Measurements from ENCODE around the gene MKI67. TPM values are rescaled to one million over a fixed set of nuclear protein-coding genes. Genes with fewer than 3 reads are reported as not detected.

The MKI67 gene
- total RNA-seq, 4 donors from 2014 or later = 5.6 to 13.0 (median 8.9) TPM

DNA sequence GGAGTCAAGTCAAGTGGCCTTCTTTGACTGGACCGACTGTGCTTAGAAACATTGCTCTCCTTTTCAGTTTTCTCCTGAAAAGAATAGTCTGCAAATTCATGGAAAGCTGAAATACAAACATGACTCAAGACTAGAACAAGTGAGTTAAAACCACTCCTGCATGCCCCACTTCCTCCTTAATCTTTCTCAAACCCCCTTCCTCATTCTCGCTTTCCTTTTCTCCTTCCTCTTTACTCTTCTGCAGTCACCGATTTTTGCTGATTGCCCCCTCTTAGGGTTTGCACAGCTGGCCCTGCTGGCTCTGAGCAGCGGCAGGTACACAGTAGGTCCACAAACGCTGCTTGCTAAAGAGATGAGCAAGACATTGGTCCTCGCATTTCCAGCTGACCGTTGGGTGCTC lies 34.8 kb upstream of the MKI67 start:
- H3K4me1 ChIP-seq = no peaks in the 10 kb centered on the region
- peak in 1 of 2 donors; percentile 21 for DNase-seq (ENCODE audit: low spot score in 2 of 2)
- TF ChIP-seq, protein P1, sequence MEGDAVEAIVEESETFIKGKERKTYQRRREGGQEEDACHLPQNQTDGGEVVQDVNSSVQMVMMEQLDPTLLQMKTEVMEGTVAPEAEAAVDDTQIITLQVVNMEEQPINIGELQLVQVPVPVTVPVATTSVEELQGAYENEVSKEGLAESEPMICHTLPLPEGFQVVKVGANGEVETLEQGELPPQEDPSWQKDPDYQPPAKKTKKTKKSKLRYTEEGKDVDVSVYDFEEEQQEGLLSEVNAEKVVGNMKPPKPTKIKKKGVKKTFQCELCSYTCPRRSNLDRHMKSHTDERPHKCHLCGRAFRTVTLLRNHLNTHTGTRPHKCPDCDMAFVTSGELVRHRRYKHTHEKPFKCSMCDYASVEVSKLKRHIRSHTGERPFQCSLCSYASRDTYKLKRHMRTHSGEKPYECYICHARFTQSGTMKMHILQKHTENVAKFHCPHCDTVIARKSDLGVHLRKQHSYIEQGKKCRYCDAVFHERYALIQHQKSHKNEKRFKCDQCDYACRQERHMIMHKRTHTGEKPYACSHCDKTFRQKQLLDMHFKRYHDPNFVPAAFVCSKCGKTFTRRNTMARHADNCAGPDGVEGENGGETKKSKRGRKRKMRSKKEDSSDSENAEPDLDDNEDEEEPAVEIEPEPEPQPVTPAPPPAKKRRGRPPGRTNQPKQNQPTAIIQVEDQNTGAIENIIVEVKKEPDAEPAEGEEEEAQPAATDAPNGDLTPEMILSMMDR (IDR thresholded peaks at IDR 0.05) = no peak
- TF ChIP-seq POLR2AphosphoS5 (IDR thresholded peaks at IDR 0.05) (no peak), EP300 (IDR thresholded peaks at IDR 0.05) (no peak), POLR2A (IDR thresholded peaks at IDR 0.05) (no peak)
- no peaks in the 10 kb centered on the region for H3K36me3 ChIP-seq
- no peak overlapping the region for H3K27ac ChIP-seq
- no peak overlapping the region for H3K4me3 ChIP-seq
- no peaks in the 10 kb centered on the region for H3K9me3 ChIP-seq
- 78% methylated on average over 7 of the region's 7 CpGs for WGBS
- peaks cover 30% of the 10 kb centered on the region for H3K27me3 ChIP-seq

DNA sequence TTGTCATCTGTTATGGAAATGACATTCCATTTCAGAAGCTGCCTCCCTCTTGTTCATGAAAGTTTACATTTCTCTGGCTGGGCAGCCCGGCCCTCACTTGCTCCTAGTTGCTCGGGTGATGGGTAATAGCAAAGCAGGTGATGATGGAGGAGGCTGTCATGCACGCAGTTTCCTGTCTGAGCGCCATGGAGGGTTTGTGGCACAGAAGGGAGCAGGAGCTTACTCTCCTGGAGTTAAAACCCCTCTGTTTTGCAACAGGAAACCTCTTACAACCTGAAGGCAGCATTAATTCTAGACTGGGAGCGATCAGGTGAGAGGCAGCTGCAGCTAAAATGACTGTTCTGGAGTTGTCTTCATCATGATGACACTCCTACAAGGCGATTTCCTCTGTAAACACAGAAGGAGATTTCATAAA lies 34.1 kb upstream of the MKI67 start:
- no peak overlapping the region for H3K4me3 ChIP-seq
- no peaks in the 10 kb centered on the region for H3K4me1 ChIP-seq
- H3K9me3 ChIP-seq = no peaks in the 10 kb centered on the region
- peak in 1 of 2 donors; percentile 43 for DNase-seq (ENCODE audit: low spot score in 2 of 2)
- WGBS = 38% methylated on average over 5 of the region's 6 CpGs
- H3K27ac ChIP-seq = no peak overlapping the region
- TF ChIP-seq POLR2A (IDR thresholded peaks at IDR 0.05) (no peak), EP300 (IDR thresholded peaks at IDR 0.05) (no peak), POLR2AphosphoS5 (IDR thresholded peaks at IDR 0.05) (no peak)
- TF ChIP-seq, protein P1 (IDR thresholded peaks at IDR 0.05) = no peak
- peaks cover 35% of the 10 kb centered on the region for H3K27me3 ChIP-seq
- H3K36me3 ChIP-seq = no peaks in the 10 kb centered on the region

DNA sequence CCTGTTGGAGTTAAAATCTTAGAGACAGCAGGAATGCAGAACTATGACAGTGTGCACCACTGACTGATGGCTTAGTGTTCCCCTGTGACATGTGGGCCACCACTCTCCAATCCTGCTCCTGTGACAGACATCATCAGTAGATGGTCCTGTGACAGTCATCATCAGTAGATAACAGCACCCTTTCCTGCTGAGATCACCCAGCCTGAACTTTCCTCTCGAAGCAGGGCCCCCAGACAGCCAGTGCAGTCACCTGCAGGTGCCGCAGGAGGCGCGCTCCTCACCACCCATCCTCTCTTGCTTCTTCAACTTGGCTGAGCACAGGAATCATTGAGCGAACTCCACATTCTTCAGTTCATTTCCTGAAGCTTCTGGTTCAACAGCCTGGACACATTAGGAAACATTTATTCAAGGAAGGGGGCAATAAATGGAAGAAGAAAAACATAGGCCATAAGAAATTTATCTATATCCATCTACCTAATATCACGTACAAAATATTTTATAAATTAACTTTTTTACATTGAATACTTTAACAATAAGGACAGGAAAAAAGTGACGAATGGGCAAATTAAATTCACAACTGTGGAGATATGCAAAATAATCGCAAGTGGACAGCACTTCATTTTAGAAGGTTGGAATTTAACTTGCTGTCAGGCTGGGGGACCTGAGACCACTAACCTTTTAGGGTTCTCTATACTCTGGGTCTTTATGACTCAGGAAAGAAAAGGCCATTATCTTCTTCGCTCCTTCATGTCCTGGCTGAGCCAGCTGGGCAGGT lies 32.0 kb upstream of the MKI67 start:
- Histone ChIP-seq H3K27me3 (peaks cover 40% of the 10 kb centered on the region), H3K9me3 (no peaks in the 10 kb centered on the region), H3K36me3 (no peaks in the 10 kb centered on the region), H3K27ac (no peak overlapping the region), H3K4me1 (no peaks in the 10 kb centered on the region), H3K4me3 (no peak overlapping the region)
- TF ChIP-seq POLR2AphosphoS5 (IDR thresholded peaks at IDR 0.05) (no peak), POLR2A (IDR thresholded peaks at IDR 0.05) (no peak), EP300 (IDR thresholded peaks at IDR 0.05) (no peak)
- TF ChIP-seq, protein P1 (IDR thresholded peaks at IDR 0.05) = no peak
- WGBS = 91% methylated on average over 9 of the region's 9 CpGs
- DNase-seq (ENCODE audit: low spot score in 2 of 2) = peak in 1 of 2 donors; percentile 37

DNA sequence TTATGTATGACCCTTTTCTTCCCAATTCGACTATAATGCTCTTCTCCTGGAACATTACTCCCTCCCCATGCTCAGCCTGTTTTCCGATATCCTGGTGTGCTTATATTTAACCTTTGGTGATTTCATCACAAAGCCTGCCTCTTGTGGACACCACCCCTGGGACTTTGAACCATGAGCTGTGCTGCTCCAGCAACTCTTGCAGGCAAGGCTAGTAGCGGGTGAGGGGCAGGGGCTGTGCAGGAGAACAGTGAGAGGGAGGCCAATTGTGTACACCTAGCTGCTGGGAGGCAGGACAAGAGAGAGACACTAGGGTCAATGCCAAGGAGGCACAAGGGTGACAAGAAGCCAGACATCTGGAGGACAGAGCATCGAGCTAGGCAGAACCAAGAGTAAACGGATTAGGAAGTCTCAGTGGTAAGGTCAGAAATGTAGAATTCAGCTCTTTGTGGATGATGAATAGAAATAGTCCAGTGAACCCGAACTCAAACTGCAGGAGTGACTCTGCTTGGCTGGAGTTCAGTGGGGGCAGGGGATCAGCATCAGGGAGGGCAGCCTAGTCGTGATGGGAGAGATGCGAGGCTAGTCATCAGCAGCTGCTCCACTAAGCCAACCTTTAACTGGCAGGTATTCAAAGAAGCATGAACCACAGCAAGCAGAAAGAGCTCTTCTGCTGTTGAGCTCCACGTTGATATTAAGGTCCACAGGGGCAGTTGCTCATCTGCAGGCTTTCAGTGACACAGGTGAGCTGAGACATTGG lies 31.0 kb upstream of the MKI67 start:
- peak in 1 of 2 donors; percentile 38 for DNase-seq (ENCODE audit: low spot score in 2 of 2)
- Histone ChIP-seq H3K27ac (no peak overlapping the region), H3K27me3 (peaks cover 43% of the 10 kb centered on the region), H3K4me3 (no peak overlapping the region), H3K4me1 (no peaks in the 10 kb centered on the region), H3K9me3 (no peaks in the 10 kb centered on the region), H3K36me3 (no peaks in the 10 kb centered on the region)
- 67% methylated on average over 9 of the region's 9 CpGs for WGBS
- TF ChIP-seq POLR2A (IDR thresholded peaks at IDR 0.05) = no peak
- TF ChIP-seq, protein P1 (IDR thresholded peaks at IDR 0.05) = no peak
- TF ChIP-seq EP300 (IDR thresholded peaks at IDR 0.05) = no peak
- no peak for TF ChIP-seq POLR2AphosphoS5 (IDR thresholded peaks at IDR 0.05)
